Kidney epithelial cell (primary cell): Measurements from ENCODE around the gene RPA1. TPM values are rescaled to one million over a fixed set of nuclear protein-coding genes. Genes with fewer than 3 reads are reported as not detected.
A peak's percentile ranks its signal among the peaks of the same experiment; 100 is the strongest.

ENCODE experiments used
- DNase-seq: peaks from one replicate; pipeline ENCODE4 v3.0.0-alpha.2; 2010; ENCODE audit warnings: low read depth
- H3K27me3 ChIP-seq: 2 replicates; pipeline ENCODE4 v1.6.0; 2011; ENCODE audit warnings: low read length; ENCODE audit not compliant: control insufficient read depth, insufficient read depth
- H3K36me3 ChIP-seq: 2 replicates; pipeline ENCODE4 v1.5.1; 2011; ENCODE audit warnings: low read length; ENCODE audit not compliant: control insufficient read depth, insufficient read depth
- H3K4me3 ChIP-seq: 2 replicates; pipeline ENCODE4 v1.5.1; 2011; ENCODE audit warnings: low read depth, mild to moderate bottlenecking, control low read depth, low read length
- total RNA-seq: library from RNA; depleted of rRNA; stranded (reverse); fragments of >200 nt; gene quantifications from 2 replicates; pipeline ENCODE4 v1.2.3, GENCODE V29; 2015
- TF ChIP-seq, protein P1 (sequence below): IDR thresholded peaks from 2 replicates; pipeline ENCODE4 v1.5.1; 2011; ENCODE audit warnings: mild to moderate bottlenecking, moderate library complexity, low read length, control low read depth, inconsistent platforms; ENCODE audit not compliant: insufficient read depth, poor library complexity, severe bottlenecking

The RPA1 gene
- total RNA-seq, 1 donor from 2014 or later: 30.3 TPM

DNA sequence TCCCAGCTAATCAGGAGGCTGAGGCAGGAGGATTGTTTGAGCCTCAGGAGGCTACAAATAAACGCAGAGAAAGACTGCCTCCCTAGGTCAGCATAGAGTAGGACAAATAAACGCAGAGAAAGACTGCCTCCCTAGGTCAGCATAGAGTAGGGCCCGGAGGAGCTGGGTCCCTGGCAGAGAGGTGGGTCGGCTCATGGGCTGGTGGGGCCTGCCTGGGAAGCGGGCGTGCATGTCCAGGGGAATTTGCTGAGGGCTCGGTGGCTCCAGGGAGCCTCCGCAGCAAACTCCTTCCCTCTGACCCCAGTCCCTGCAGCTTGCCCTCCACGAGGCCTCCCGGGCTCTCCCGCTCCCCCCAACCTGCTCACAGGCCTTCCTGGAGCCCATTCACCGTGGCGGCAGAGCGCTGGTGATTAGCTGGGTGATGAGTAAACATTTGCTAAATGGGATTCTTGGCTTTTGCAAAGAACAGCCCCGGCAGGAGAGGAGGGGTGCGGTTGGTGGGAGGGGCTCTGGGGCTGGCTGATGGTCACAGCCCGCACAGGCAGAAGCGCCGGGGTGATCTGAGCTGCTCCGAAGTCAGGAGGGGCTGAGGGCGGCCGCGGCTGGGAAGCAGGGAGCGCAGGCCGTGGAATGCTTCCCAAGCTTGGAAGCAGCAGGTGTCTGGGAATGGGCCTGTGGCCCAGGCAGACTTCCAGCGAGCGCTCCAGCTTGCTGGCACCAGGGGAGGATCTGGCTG lies 102.2 kb downstream of the RPA1 start:
- TF ChIP-seq, protein P1, sequence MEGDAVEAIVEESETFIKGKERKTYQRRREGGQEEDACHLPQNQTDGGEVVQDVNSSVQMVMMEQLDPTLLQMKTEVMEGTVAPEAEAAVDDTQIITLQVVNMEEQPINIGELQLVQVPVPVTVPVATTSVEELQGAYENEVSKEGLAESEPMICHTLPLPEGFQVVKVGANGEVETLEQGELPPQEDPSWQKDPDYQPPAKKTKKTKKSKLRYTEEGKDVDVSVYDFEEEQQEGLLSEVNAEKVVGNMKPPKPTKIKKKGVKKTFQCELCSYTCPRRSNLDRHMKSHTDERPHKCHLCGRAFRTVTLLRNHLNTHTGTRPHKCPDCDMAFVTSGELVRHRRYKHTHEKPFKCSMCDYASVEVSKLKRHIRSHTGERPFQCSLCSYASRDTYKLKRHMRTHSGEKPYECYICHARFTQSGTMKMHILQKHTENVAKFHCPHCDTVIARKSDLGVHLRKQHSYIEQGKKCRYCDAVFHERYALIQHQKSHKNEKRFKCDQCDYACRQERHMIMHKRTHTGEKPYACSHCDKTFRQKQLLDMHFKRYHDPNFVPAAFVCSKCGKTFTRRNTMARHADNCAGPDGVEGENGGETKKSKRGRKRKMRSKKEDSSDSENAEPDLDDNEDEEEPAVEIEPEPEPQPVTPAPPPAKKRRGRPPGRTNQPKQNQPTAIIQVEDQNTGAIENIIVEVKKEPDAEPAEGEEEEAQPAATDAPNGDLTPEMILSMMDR: no peak
- no peak overlapping the region for H3K4me3 ChIP-seq
- H3K36me3 ChIP-seq: no peaks in the 10 kb centered on the region
- DNase-seq: peak; percentile 25
- peaks cover 25% of the 10 kb centered on the region for H3K27me3 ChIP-seq

DNA sequence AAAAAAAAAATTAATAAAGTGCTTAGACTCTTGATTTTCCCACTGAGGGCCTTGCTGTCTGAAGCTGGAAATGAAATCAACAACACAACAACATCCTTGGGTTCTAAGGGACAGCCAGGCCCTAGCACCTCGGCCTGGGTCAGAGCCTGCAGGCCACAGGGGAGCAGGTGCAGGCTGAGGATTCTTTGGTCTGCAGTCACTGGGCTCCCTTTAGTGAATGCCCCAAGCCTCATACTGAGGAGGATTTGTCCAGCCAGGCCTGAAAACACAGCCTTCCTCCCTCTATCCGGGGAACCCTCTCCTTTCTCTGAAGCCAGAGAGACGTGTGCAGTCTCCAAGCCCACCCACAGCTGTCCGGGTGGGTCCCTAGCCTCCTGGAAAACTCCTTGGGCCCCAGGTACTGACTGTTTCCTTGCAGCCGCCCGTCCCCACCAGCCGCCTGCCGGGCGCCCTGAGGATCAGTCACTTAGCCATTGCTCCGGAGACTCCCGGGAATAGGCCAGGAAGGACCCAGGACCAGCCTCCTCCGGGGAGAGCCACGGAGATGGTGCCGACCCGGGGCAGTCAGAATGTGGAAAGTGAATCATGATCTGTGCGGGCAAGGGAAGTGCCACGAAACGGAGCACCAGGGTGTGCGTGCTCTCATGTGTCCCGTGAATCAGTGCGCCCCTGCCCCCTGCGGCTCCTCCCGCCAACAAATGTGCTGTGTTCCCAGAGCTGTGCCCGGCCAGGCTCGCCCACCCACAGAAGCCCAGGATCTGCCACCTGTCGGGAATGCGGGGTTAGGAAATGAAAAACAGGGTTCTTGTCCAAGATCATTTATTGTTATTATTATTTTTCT lies 104.3 kb downstream of the RPA1 start:
- DNase-seq: no peak
- TF ChIP-seq, protein P1: no peak
- peaks cover 27% of the 10 kb centered on the region for H3K27me3 ChIP-seq
- no peaks in the 10 kb centered on the region for H3K36me3 ChIP-seq
- no peak overlapping the region for H3K4me3 ChIP-seq

DNA sequence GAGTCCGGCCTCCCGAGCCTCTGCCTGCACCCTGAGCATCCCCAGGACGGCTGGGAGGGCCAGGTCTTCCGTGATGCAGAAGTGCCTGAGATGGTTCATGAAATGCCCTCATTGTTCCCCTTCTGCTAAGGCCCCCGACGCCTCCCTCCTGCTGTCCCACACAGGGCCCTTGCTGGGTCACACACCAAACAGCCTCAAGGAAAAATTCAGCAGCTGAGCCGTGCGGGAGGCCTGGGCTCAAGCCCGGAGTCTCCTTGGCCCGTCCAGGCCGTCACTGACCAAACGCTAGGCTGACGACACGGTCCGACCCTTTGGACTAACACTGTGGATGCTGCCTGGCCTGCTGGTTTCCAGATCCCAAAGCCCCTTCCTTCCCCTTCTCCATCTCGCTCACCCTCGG lies 105.1 kb downstream of the RPA1 start:
- DNase-seq: no peak
- Histone ChIP-seq H3K36me3 (no peaks in the 10 kb centered on the region), H3K4me3 (no peak overlapping the region), H3K27me3 (peaks cover 25% of the 10 kb centered on the region)
- TF ChIP-seq, protein P1: no peak

DNA sequence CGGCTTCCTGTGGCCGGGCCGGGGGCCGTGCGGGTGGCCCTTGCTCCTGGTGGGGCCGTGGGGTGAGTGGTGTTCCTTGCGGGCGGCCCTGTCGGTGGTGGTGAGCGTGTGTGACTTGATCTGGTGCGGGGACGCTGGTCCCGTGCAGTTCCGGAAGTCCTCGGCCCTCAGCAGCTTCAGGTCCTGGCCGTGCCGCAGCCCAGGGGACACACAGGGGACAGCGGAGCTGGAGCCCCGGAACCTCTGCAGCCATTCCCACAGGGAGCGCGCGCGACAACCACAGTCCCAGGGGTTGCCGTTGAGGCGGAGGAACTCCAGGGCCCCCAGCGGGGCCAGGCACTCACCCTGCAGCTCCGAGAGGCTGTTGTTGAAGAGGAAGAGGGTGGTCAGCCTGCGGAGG lies 107.0 kb downstream of the RPA1 start:
- H3K36me3 ChIP-seq: no peaks in the 10 kb centered on the region

DNA sequence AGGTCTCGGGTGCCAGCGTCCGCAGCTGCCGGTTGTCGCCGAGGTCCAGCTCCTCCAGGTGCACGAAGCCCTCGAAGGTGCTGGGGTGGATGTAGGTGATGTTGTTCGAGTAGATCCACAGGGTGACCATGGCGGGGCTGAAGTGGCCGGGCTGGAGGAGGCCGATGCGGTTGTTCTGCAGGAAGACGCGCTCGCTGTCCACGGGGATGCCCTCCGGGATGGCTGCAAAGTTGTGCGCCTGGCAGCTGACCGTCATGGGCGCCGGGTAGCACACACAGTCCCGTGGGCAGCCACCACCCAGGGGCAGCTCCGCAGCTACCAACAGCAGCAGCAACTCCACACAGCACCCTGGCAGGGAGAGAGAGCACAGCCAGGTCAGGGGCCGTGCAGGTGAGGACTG lies 107.7 kb downstream of the RPA1 start:
- DNase-seq: no peak
- Histone ChIP-seq H3K36me3 (no peaks in the 10 kb centered on the region), H3K27me3 (peaks cover 43% of the 10 kb centered on the region), H3K4me3 (no peak overlapping the region)
- TF ChIP-seq, protein P1: no peak

More for the DNA sequence above, 107.0 kb downstream of the RPA1 start:
- TF ChIP-seq, protein P1: no peak
- Histone ChIP-seq H3K4me3 (no peak overlapping the region), H3K27me3 (peaks cover 38% of the 10 kb centered on the region)
- DNase-seq: no peak
